HG02571 (cell line): Measurements from ENCODE around the gene CHCHD3.
"Not testable (repeated sequence)": the region's sequence is repeated elsewhere in the genome, so short reads cannot be mapped to it uniquely, and the experiment has no call there.

Experiments
- ATAC-seq: cut with Tn5 transposase; IDR thresholded peaks from one replicate; pipeline ENCODE4 v1.9.1; 2021; ENCODE audit warnings: mild to moderate bottlenecking, moderate library complexity; ENCODE audit not compliant: unreplicated experiment

The CHCHD3 gene

GRCh38 chr7:133009426-133010252, 72.3 kb downstream of the CHCHD3 start:
- ATAC-seq = no peak

DNA sequence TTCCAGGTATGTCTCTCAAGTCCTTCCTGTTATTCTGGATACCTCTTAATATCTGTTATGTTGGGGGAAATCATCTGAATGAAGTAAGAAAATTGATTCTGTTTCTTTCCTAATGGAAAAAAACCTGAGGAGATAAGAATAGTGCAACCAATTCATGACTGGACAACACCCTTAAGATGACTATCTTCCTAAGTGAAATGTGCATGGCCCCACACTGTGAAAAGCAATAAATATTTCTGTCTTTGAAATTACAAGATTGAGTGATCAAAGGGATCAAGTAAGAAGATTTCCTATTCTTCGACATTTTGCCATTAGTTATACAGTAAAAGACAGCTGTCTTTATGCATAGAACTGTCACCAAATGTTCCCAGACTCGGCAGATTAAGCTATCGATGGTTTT, 73.9 kb downstream of the CHCHD3 start:
- no peak for ATAC-seq

DNA sequence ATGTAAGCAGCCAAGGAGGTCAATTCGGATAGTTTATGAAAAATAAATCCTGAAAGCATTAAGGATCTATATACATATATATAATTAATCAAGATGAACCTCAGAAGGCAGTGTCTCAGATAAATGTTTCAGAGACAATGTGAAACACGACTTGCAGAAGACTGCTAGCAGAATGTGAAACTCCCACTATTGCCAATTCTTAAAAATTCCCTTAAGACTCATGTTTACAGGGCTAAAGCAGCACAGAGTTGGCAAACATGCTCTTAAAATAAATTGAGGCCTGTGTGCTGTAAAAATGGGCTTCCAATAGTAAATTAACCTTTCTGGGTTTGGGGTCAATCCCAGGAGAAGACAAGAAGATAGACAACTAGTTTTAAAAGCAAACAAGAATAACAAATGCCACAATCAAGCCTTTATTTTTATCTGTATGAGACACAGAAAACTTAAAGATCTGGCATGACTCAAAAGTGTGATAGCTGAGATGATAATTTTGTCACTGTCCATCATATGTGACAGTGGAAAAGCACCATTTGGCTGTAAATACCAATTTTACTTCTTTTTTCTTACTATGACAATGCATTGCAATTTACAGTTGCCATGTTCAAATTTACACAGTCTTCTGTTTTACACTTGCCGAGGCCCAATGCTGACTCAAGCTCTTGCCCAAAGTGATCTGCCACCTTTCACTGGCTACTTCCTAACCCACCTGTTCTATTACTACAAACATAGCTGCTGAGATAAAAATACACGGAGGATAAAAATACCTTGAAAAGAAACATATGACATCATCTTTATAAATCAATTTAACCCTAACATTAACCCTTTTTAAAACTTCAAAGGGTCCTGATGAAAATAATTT, 78.6 kb downstream of the CHCHD3 start:
- no peak for ATAC-seq

DNA sequence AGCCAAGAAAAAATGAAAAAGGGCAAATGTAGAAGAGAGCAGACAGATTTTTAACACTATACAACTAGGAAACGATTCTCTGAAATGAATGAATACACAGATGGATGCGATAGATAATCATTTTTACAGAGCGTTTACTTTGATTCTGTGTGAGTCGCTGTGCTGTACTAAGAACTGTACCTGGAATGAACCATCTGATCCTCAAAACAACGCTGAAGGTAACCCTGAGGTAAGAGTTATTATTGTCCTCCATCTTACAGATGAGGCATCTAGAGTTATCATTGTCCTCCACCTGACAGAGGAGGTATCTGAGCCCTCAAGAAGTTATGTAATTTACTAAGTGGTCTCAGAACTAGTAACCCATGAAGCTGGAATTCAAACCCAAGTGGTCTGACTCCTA, 80.2 kb downstream of the CHCHD3 start:
- ATAC-seq = no peak

DNA sequence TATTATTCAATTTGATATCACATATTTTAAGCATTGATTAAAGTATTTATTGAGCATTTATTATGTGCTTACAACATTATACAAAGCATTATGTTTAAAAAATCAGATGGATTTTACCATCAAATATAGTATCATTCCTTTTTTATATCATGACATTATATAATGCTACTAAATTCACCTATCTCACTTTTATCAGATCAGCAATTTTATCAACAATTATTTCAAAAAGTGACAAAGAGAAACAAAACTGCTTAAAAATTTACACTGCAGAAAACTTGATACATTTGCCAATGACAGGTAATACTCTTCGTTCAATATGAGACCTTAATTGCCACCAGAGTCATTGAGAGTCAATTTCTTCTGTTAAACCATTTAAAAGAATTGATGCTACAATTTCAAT, 82.0 kb downstream of the CHCHD3 start:
- ATAC-seq = no peak

DNA sequence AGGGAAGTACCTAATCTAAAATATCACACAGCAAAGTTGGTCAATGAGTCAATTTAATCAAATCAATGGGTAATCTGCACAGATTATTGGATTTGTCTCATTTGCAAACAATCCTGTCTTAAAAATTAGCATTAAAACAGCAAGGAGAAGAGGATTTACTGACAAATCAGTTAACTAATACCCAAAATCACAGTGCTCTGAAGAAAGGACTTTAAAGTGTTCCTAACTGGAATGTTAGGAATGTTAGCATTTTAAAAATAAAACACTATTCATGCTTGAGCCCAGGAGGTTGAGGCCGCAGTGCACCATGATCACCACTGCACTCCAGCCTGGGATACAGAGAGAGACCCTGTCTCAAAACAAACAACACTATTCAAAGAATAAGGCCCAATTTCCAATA, 83.1 kb downstream of the CHCHD3 start:
- ATAC-seq = no peak

DNA sequence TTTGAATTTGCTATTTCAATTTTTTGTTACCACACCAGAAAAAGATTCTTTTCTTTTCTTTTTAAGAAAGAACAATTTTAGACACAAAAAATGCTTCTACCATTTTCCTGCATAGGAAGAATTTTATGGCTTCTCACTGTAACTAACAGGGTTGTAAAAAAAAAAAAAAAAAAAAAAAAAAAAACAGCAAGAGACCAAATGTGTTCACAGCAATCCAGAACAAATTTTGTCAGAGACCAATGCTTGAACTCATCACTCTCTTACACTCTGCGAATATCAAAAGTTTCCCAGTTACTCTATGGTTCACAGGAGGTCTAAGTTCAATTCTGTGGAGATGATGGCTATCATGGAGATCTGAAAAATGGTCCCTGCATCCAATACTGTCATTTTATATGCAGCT, 84.4 kb downstream of the CHCHD3 start:
- ATAC-seq = no peak

GRCh38 chr7:132996581-132997242, 85.2 kb downstream of the CHCHD3 start:
- ATAC-seq = no peak

- no peak for ATAC-seq
Measured at GRCh38 chr7:132993377-132994013, 88.4 kb downstream of the CHCHD3 start.

- ATAC-seq = no peak
Measured at GRCh38 chr7:132991615-132992587, 90.0 kb downstream of the CHCHD3 start.

GRCh38 chr7:132988117-132988516, 93.8 kb downstream of the CHCHD3 start:
- ATAC-seq = no peak

DNA sequence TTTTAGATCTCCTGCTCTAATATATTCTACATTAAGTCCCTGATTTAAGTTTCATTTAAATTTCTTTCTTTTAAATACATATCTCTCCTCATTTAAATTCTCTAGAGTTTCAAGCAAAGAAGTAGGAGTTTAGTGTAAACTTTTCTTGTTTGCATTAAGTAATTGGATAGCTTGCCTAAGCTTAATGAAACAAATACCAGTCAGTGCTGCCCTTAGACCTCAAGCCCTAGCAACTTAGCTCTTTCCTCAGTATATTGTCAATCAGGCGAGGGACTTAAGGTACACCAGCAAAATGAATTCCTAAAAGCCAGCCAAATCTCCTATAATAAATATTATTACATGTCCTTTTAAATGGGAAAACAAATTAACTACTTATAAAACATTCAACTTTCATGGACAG, 101.5 kb downstream of the CHCHD3 start:
- ATAC-seq = no peak

DNA sequence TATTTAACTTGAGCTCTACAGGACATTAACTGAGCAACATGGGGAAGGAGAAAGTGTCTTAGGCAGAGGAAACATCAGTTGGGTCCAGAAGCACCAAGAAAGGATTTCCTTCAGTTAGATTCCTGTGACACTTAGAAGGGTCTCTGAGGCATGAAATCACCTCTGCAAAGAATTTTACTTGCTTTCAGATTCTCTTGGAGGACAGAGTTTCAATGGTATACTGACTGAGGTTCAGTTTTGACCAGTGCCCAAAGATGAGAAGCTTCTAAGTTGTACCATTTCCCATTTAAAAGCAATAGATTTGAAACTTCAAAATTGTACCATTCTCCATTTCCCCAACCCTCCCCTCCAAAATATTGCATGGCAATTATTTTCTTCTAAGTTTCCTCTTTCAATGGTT, 102.4 kb downstream of the CHCHD3 start:
- ATAC-seq = no peak

- ATAC-seq = no peak
Measured at GRCh38 chr7:132977234-132977633, 104.7 kb downstream of the CHCHD3 start.

GRCh38 chr7:132972745-132973144, 109.1 kb downstream of the CHCHD3 start:
- ATAC-seq = no peak

- ATAC-seq = no peak
Measured at GRCh38 chr7:132970257-132970656, 111.6 kb downstream of the CHCHD3 start.

DNA sequence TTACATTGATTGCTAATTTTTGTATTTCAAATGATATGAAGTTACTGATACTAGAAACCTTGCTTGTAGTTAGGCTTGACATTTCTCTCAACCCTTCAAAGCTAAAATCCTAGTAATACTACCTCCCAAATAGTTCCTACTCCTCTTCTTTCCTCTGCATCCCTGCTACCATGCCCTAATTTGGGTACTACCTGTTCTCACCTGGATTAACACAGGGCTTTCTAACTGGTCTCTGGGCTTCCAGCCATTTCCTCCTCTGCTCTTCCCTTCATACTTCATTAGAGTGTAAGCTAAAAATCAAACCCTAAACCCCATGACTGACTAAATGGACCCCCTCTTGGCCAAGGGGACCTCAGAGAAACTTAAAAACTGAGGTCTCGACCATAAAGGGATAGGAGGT, 112.4 kb downstream of the CHCHD3 start:
- ATAC-seq = no peak

- not testable (repeated sequence) for ATAC-seq
Measured at GRCh38 chr7:132967470-132967848, 114.4 kb downstream of the CHCHD3 start.

DNA sequence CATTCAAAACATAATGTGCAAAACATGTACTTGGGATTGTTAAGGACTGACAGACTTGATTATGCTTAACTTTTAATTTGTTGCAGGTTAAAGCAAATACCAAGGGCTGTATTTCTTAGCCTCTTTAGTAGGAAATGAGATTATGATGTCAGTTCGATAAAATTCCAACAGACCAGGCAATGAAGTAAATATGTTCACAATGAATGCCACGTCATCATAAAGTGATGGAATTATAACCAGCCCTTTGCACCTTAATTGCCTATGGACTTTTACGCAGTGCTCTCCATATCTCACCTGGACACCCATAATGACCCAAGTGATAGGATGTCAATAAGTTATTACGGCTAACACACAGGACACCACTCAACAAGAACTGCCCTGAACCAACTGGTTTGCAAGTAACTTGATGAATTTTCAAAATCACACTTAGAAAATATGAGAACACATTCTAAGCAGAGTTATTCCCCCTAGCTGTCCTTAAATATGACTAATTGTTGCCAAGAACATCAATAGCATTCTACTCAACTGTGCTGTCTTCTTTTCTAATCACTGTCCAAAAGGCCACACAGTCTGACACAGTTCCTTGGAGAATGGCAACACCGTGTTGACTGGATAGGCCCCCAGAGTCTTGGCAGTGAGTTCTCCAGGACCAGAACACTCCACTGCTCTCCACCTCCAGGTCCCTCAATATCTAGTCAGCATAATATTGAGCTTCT, 115.0 kb downstream of the CHCHD3 start:
- no peak for ATAC-seq
